GM12864 (cell line): ENCODE results near the gene DPP4.

ENCODE experiments used
- DNase-seq: peaks from one replicate; pipeline ENCODE4 v3.0.0-alpha.2; 2011; ENCODE audit warnings: low read depth
- H3K4me3 ChIP-seq: 2 replicates; pipeline ENCODE4 v1.5.1; 2011; ENCODE audit warnings: mild to moderate bottlenecking, low read depth, low read length, control low read depth
- TF ChIP-seq, protein P1 (sequence below): IDR thresholded peaks from 2 replicates; pipeline ENCODE4 v1.5.1; 2011; ENCODE audit warnings: low read depth, mild to moderate bottlenecking, moderate library complexity, low read length, control low read depth, inconsistent platforms; ENCODE audit errors: missing control alignments

The DPP4 gene

DNA sequence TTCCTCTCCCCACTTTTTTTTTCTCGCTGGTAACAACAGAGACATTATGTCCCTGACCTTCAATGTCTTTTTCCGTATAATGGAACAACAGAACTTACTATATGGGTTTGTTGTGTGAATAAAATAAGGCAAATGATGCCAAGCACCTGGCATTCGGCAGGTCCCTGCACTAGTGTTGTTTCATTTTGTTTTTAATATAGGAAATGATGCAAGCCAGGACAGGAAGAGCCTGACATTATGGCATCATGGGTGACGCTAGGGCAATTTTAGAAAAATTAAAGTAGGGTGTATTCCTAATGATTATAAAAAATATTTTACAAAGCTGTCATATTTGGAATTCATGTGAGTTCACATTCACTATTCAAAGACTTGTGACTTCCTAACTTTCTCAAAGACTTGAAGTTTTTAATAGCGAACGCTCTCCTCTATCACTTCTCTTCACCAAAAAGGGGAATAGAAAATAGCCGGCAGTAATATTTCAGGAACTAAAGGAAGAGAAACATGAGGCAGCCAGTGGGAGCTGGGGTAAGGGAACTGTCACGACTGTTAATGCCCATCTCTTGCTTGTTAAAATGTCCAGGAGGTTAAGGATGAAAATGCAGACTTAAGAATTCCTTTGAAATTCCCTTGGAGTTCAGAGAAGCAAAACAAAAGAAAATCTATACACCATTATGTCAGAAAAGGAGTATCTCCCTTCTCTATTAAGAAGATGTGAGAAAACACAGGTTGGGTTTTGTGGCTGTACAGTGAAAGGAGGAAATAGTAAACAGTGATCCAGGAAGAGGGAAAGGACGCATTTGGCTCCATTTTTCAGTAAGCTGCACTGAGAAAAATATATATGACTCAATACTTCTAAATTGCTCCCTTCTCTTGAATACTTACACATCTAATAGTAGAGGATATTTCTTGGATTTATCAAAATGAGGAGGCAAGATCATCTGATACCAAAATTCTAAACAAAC is 60.2 kb downstream of the DPP4 start:
- H3K4me3 ChIP-seq, result no peak overlapping the region
- TF ChIP-seq, protein P1, sequence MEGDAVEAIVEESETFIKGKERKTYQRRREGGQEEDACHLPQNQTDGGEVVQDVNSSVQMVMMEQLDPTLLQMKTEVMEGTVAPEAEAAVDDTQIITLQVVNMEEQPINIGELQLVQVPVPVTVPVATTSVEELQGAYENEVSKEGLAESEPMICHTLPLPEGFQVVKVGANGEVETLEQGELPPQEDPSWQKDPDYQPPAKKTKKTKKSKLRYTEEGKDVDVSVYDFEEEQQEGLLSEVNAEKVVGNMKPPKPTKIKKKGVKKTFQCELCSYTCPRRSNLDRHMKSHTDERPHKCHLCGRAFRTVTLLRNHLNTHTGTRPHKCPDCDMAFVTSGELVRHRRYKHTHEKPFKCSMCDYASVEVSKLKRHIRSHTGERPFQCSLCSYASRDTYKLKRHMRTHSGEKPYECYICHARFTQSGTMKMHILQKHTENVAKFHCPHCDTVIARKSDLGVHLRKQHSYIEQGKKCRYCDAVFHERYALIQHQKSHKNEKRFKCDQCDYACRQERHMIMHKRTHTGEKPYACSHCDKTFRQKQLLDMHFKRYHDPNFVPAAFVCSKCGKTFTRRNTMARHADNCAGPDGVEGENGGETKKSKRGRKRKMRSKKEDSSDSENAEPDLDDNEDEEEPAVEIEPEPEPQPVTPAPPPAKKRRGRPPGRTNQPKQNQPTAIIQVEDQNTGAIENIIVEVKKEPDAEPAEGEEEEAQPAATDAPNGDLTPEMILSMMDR, result no peak
- no peak for DNase-seq

DNA sequence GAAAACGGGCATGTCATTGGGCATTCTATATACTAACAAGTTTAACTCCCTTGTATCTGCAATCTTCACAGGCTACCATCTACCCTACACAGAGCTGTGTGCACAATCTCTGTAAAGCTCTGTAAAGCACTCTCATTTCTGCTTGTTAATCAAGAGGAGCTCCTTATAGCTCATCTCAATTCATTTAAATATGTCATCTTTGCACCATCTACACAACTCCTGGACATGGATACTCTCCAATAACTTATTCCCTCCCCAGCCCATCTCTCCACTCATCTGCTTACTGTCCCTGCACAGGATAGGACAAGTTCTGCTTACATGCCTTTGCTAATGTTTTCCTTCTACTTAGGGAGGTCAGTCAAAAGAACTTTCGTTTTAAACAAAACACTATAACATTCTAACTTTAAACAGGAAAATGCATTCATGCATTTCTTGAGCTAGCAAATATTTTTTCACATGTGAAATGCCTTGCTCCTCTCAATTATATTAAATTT is 61.4 kb downstream of the DPP4 start:
- DNase-seq, result no peak
- no peak overlapping the region for H3K4me3 ChIP-seq
- TF ChIP-seq, protein P1, result no peak

DNA sequence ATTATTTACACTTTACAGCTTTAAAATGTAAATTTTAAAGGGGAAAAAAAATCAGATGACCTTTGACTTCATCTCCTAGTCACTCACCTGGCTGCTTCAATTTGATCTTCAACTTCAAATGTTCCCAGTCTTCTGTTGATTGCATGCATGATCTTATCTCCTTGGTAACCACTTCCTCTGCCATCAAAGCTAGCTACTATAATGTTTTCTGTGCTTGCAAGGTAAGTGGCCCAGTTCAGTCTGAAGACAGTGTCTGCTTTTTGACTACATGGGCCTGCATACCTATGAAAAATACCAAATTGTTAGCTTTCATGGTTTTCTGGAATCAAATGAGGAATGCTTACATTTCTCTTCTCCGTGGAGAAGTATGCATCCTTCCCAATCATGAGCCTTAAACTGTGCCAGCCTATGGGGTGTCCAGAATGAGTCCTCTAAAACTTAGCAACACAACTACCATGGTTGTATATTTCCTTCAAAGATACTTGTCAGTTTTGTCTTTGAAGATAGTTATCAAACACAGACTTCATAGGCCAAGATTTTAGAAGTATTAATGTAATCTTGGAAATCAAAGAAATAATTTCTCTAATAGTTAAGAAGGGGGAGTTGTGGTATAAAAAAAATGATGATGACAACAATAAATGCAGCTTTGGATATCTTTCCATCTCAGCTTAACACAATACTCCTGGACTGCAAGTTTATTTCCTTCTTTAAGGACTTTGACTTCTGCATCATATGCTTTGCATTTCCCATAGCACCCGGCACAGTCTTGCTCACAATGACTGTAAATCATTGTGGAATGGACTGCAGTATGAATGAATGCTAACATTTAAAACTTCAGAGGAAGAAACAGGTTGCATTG is 62.1 kb downstream of the DPP4 start:
- TF ChIP-seq, protein P1, result no peak
- DNase-seq, result no peak
- no peak overlapping the region for H3K4me3 ChIP-seq

DNA sequence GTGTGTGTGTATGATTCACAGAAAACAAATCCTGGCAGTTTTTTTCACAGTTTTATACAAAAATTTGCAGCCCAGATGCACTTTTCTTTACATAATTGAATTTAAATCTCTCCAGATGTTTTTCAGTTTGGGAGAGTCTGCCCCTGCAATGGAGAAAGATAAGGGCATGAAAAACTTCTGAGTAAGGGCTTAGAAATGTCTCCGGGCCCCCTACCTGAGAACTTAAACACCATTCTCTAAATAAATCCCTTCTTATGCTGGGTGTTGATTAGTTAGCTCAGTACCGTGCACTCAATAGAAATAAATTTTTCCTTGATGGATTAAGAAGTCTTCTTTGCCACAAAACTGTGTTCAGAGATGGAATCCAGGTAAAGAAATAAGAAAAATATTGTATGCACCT is 64.5 kb downstream of the DPP4 start:
- no peak overlapping the region for H3K4me3 ChIP-seq
- TF ChIP-seq, protein P1, result no peak
- no peak for DNase-seq

DNA sequence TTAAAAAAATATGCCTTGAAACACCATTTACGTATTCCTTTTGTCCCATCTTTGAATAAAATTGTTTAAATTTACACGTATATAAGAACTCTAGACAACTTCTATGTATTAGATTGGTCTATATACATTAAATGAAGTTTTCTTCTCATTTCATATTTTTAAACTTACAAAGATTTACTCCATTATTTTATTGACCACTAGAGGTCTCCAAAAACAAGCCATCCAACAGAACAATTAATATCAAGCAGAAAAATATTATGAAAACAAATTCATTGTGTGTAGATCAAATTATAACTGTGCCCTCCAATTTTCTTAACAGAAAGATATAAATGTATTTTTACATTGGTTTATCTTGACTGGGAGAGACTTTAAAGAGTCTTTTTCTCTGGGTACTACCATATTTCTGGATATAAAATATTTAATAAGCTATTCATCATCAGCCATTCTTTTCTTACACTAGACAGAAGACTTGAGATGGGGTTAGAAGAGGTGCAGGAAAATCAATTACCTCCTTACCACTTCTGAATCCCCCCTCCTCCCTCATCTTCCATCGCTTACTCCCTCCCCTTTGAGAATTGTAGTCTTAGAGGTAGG is 66.5 kb downstream of the DPP4 start:
- DNase-seq, result no peak
- TF ChIP-seq, protein P1, result peak; percentile 15
- no peak overlapping the region for H3K4me3 ChIP-seq

DNA sequence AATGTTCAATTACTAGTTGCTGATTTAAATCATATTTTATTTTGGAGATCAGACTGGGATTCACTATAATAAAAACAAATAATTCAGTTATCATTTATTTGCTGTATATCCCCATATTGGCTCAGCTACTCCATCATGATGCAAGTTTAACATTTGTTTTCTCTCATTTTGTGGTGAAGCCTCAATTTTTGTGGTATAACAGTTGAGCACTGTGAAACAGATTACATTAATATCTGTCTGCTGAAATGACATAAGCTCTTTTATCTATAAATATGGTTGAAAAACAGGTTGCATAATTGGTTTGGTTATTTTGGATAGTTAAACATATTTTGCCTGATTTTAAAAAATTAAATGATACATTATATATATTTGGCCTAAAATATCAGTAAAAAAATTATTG is 67.7 kb downstream of the DPP4 start:
- DNase-seq, result no peak
- TF ChIP-seq, protein P1, result no peak
- no peak overlapping the region for H3K4me3 ChIP-seq
